ENCODE data around the gene MPL. TPM values are rescaled to one million over a fixed set of nuclear protein-coding genes. Genes with fewer than 3 reads are reported as not detected.

Gene MPL
- total RNA-seq, 4 donors from 2014 or later: not detected

- no peaks in the 10 kb centered on the region for H3K27me3 ChIP-seq
- no peak for DNase-seq
- H3K4me1 ChIP-seq: peaks cover 0 to 8% of the 10 kb centered on the region in 2 donors
- no peak for TF ChIP-seq POLR2A (IDR thresholded peaks at IDR 0.05)
- TF ChIP-seq CTCF (IDR thresholded peaks at IDR 0.05 in 4 of 5, conservative IDR thresholded peaks at IDR 0.05 in 1 of 5): no peak
- no peaks in the 10 kb centered on the region for H3K36me3 ChIP-seq
- no peak overlapping the region for H3K27ac ChIP-seq
- in situ Hi-C loops (cut with MboI; ENCODE audit: low sequenced_read_pairs in 4 of 4) (no loop called here), intact Hi-C loops (cut with DNase I; ENCODE audit: low total_unique reads) (no loop called here)
- H3K4me3 ChIP-seq: no peak overlapping the region
- no peak for ATAC-seq
- H3K9me3 ChIP-seq: no peaks in the 10 kb centered on the region
Observed at GRCh38 chr1:43351421-43352350, 14.1 kb downstream of the MPL start.

GRCh38 chr1:43352351-43352705, 14.7 kb downstream of the MPL start:
- TF ChIP-seq CTCF (IDR thresholded peaks at IDR 0.05 in 4 of 5, conservative IDR thresholded peaks at IDR 0.05 in 1 of 5) (no peak), POLR2A (IDR thresholded peaks at IDR 0.05) (no peak)
- Histone ChIP-seq H3K4me1 (peaks cover 0 to 8% of the 10 kb centered on the region in 2 donors), H3K36me3 (no peaks in the 10 kb centered on the region), H3K9me3 (no peaks in the 10 kb centered on the region), H3K27ac (no peak overlapping the region), H3K27me3 (no peaks in the 10 kb centered on the region), H3K4me3 (no peak overlapping the region)
- intact Hi-C loops (cut with DNase I; ENCODE audit: low total_unique reads): no loop called here
- ATAC-seq (no peak), DNase-seq (no peak)
- in situ Hi-C loops (cut with MboI; ENCODE audit: low sequenced_read_pairs in 4 of 4): no loop called here

- DNase-seq: no peak
- intact Hi-C loops (cut with DNase I; ENCODE audit: low total_unique reads): no loop called here
- ATAC-seq: no peak
- Histone ChIP-seq H3K27ac (no peak overlapping the region), H3K4me3 (no peak overlapping the region), H3K9me3 (no peaks in the 10 kb centered on the region), H3K4me1 (peaks cover 4 to 12% of the 10 kb centered on the region in 2 donors), H3K36me3 (no peaks in the 10 kb centered on the region), H3K27me3 (no peaks in the 10 kb centered on the region)
- TF ChIP-seq POLR2A (IDR thresholded peaks at IDR 0.05) (no peak), CTCF (IDR thresholded peaks at IDR 0.05 in 4 of 5, conservative IDR thresholded peaks at IDR 0.05 in 1 of 5) (no peak)
- in situ Hi-C loops (cut with MboI; ENCODE audit: low sequenced_read_pairs in 4 of 4): no loop called here
Observed at GRCh38 chr1:43352881-43353280, 15.3 kb downstream of the MPL start.

GRCh38 chr1:43354471-43354870, 16.9 kb downstream of the MPL start:
- TF ChIP-seq POLR2A (IDR thresholded peaks at IDR 0.05): no peak
- TF ChIP-seq CTCF (IDR thresholded peaks at IDR 0.05 in 4 of 5, conservative IDR thresholded peaks at IDR 0.05 in 1 of 5): no peak
- Histone ChIP-seq H3K27ac (no peak overlapping the region), H3K4me1 (peaks cover 10 to 12% of the 10 kb centered on the region in 2 donors), H3K36me3 (no peaks in the 10 kb centered on the region), H3K9me3 (no peaks in the 10 kb centered on the region), H3K27me3 (no peaks in the 10 kb centered on the region), H3K4me3 (no peak overlapping the region)
- no peak for DNase-seq
- in situ Hi-C loops (cut with MboI; ENCODE audit: low sequenced_read_pairs in 4 of 4) (no loop called here), intact Hi-C loops (cut with DNase I; ENCODE audit: low total_unique reads) (no loop called here)
- ATAC-seq: no peak

Measured in gastrocnemius medialis (tissue), 4 donors.